ENCODE data around the gene PRPF4. TPM values are rescaled to one million over a fixed set of nuclear protein-coding genes. Genes with fewer than 3 reads are reported as not detected.

PRPF4 gene
- total RNA-seq, 1 donor from 2014 or later: 33.6 TPM

DNA sequence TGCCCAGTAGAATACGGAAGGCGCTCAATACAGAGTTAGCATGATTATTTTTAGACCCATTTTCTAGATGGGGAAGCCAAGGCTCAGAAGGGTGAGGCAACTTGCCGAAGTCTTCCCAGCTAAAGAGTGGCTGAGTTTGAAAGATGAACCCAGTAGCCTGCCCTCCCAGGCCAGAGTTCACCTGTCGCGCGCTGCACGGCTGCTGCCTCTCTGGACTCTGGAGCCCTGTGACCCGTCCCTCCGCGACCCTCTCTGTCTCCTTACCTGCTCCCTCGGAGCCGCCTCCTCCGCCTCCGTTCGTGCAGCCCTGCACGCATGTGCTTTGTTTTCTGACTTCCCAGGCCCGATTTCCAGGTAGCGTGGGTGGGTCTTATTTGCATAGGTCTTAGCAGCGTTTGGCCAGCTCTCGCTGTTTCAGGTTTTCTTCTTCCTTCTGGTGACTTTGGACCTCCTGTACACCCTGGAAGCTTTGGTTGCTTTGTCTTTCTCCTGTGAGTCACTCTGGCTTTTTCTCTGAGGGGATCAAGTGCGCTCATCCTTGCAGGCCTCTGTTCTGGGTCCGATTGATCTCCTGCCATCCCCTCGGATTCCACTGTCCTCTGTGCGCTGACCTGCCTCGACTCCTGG lies 27.4 kb downstream of the PRPF4 start, which contains the start of gene RNF183:
Gene RNF183, minus strand, starts transcription at position 585 of the 627 bp plus-strand sequence. CDS start 5,192 bp downstream, outside the sequence.
- Mint-ChIP-seq H3K9me3 (ENCODE audit: low read depth) (no peaks in the 10 kb centered on the region), H3K27me3 (peaks cover 7% of the 10 kb centered on the region), H3K36me3 (ENCODE audit: insufficient read depth) (no peaks in the 10 kb centered on the region), H3K4me1 (ENCODE audit: low read depth) (peaks cover 6% of the 10 kb centered on the region), H3K4me3 (ENCODE audit: low read depth) (peak within 1 kb of the TSS; percentile 27), H3K27ac (peak within 1 kb of the TSS; percentile 44)
- DNase-seq (ENCODE audit: low spot score, unreplicated experiment): no peak
- TF ChIP-seq, protein P1, sequence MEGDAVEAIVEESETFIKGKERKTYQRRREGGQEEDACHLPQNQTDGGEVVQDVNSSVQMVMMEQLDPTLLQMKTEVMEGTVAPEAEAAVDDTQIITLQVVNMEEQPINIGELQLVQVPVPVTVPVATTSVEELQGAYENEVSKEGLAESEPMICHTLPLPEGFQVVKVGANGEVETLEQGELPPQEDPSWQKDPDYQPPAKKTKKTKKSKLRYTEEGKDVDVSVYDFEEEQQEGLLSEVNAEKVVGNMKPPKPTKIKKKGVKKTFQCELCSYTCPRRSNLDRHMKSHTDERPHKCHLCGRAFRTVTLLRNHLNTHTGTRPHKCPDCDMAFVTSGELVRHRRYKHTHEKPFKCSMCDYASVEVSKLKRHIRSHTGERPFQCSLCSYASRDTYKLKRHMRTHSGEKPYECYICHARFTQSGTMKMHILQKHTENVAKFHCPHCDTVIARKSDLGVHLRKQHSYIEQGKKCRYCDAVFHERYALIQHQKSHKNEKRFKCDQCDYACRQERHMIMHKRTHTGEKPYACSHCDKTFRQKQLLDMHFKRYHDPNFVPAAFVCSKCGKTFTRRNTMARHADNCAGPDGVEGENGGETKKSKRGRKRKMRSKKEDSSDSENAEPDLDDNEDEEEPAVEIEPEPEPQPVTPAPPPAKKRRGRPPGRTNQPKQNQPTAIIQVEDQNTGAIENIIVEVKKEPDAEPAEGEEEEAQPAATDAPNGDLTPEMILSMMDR (IDR thresholded peaks at IDR 0.05; ENCODE audit: unreplicated experiment): no peak

DNA sequence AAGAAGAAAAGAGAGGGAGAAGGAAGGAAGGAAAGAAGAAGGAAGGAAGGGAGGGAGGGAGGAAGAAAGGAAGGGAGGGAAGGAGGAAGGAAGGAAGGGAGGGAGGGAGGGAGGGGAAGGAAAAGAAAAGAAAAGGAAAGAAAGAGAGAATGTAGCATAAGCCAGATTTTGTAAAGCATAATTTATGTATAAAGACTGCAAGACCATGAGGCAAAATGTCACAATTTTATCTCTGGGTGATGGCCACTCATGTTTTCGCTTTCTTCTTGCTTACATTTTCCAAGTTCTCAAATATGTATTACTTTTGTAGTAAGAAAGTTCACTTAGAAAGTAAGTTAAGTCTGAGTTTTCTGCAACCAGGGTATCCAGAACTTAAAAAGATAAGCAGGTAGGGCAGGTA lies 31.1 kb downstream of the PRPF4 start:
- H3K4me3 Mint-ChIP-seq (ENCODE audit: low read depth): no peak overlapping the region
- H3K36me3 Mint-ChIP-seq (ENCODE audit: insufficient read depth): no peaks in the 10 kb centered on the region
- H3K9me3 Mint-ChIP-seq (ENCODE audit: low read depth): no peaks in the 10 kb centered on the region
- H3K27ac Mint-ChIP-seq: no peak overlapping the region
- no peak for DNase-seq (ENCODE audit: low spot score, unreplicated experiment)
- TF ChIP-seq, protein P1 (IDR thresholded peaks at IDR 0.05; ENCODE audit: unreplicated experiment): no peak
- peaks cover 3% of the 10 kb centered on the region for H3K27me3 Mint-ChIP-seq
- H3K4me1 Mint-ChIP-seq (ENCODE audit: low read depth): peaks cover 7% of the 10 kb centered on the region

DNA sequence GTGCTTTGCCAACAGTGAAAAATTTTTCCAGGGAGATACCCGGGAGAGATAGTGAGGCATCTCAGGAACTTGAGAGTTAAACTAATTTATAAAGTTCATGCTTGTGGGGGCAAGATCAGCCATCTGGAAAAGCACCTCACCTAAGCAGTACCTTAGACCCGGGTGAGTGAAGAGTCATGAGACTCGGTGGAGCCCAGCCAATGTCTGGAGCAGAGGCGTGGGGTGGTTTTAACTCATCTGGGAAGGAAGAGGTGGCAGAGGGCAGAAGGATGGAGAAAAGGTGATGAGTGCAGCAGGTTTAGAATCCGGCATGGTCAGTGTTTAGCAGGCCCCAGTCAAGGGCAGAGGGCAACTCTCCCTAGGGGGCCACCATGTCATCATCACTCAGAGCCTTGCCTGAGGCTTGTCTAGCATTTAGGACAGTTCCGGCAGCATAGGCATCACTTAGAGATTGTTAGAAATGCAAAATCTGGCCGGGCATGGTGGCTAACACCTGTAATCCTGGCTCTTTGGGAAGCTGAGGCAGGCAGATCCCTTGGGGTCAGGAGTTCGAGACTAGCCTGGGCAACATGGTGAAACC lies 32.0 kb downstream of the PRPF4 start:
- H3K4me3 Mint-ChIP-seq (ENCODE audit: low read depth): no peak overlapping the region
- peaks cover 7% of the 10 kb centered on the region for H3K4me1 Mint-ChIP-seq (ENCODE audit: low read depth)
- no peaks in the 10 kb centered on the region for H3K9me3 Mint-ChIP-seq (ENCODE audit: low read depth)
- H3K27me3 Mint-ChIP-seq: no peaks in the 10 kb centered on the region
- H3K36me3 Mint-ChIP-seq (ENCODE audit: insufficient read depth): no peaks in the 10 kb centered on the region
- no peak overlapping the region for H3K27ac Mint-ChIP-seq
- DNase-seq (ENCODE audit: low spot score, unreplicated experiment): no peak
- TF ChIP-seq, protein P1 (IDR thresholded peaks at IDR 0.05; ENCODE audit: unreplicated experiment): no peak

DNA sequence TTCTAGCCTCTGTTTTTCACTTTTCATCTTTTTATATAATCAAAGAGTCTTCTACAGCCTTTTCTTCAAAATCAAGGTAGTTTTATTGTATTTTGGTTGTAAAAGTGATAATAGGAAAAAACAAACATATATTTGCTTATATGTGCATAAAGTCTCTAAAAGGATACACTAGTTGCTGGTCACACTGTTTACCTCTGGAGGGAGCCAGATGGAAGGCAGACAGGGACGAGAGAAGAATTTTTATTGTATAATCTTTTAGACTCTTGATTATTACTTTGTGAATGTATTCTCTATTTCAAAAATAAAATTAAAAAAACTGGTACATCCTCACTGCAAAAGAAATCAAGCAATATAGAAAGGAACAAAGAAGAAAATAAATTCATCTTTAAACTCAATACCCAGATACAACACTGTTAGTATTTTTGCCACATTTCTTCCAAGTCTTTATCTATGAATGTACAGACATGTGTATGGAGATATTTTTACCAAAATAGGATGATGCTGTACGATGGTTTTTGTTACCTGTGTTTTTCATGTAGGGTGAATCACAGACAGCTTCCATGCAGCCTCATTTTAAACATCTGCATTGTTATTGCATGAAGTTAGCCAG lies 33.9 kb downstream of the PRPF4 start:
- H3K36me3 Mint-ChIP-seq (ENCODE audit: insufficient read depth): no peaks in the 10 kb centered on the region
- peaks cover 2% of the 10 kb centered on the region for H3K4me1 Mint-ChIP-seq (ENCODE audit: low read depth)
- H3K9me3 Mint-ChIP-seq (ENCODE audit: low read depth): no peaks in the 10 kb centered on the region
- H3K27ac Mint-ChIP-seq: no peak overlapping the region
- TF ChIP-seq, protein P1 (IDR thresholded peaks at IDR 0.05; ENCODE audit: unreplicated experiment): peak; percentile 80
- no peaks in the 10 kb centered on the region for H3K27me3 Mint-ChIP-seq
- DNase-seq (ENCODE audit: low spot score, unreplicated experiment): no peak
- H3K4me3 Mint-ChIP-seq (ENCODE audit: low read depth): no peak overlapping the region

DNA sequence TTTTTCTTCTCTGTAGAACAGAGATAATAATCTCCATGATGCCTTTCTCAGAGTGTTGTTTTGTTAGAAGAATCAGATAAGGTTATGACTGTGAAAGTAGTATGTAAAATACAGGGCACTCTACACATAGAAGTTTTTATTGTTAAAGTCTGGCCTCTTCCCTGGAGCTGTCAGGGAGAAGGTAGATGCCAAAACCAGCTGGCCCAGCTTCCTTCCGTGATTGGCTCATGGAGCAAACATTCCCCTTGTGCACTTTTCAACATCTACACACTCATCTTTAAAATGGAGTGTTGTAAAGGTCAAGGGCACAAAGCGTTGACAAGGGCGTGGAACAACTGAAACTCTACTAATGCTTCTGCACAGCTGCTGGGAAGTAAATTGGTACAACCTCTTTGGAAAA lies 35.1 kb downstream of the PRPF4 start:
- H3K4me3 Mint-ChIP-seq (ENCODE audit: low read depth): no peak overlapping the region
- H3K27me3 Mint-ChIP-seq: no peaks in the 10 kb centered on the region
- no peak for DNase-seq (ENCODE audit: low spot score, unreplicated experiment)
- H3K36me3 Mint-ChIP-seq (ENCODE audit: insufficient read depth): no peaks in the 10 kb centered on the region
- peaks cover 2% of the 10 kb centered on the region for H3K4me1 Mint-ChIP-seq (ENCODE audit: low read depth)
- TF ChIP-seq, protein P1 (IDR thresholded peaks at IDR 0.05; ENCODE audit: unreplicated experiment): no peak
- no peak overlapping the region for H3K27ac Mint-ChIP-seq
- H3K9me3 Mint-ChIP-seq (ENCODE audit: low read depth): no peaks in the 10 kb centered on the region
